Inflammatory macrophage treated with lipopolysaccharide for 4 hours (primary cell): Measurements from ENCODE around the gene DIS3L2.

ENCODE experiments used
- DNase-seq: peaks from one replicate; pipeline ENCODE4 v3.0.0-alpha.2; 2020

The DIS3L2 gene

GRCh38 chr2:231957913-231958763 is 3.4 kb upstream of the DIS3L2 start:
- DNase-seq = no peak

- no peak for DNase-seq
Measured at GRCh38 chr2:231960810-231961348, 634 bp upstream of the DIS3L2 start.

GRCh38 chr2:231965102-231965501 is 3.6 kb downstream of the DIS3L2 start:
- DNase-seq = peak; percentile 44

GRCh38 chr2:231966886-231967285 is 5.4 kb downstream of the DIS3L2 start:
- DNase-seq = peak; percentile 7

GRCh38 chr2:231968820-231969219 is 7.3 kb downstream of the DIS3L2 start:
- no peak for DNase-seq

- no peak for DNase-seq
Measured at GRCh38 chr2:231970461-231970860, 8.9 kb downstream of the DIS3L2 start.

GRCh38 chr2:231975001-231975400 is 13.5 kb downstream of the DIS3L2 start:
- no peak for DNase-seq

- no peak for DNase-seq
Measured at GRCh38 chr2:231977430-231977829, 15.9 kb downstream of the DIS3L2 start.

- no peak for DNase-seq
Measured at GRCh38 chr2:231984992-231985391, 23.5 kb downstream of the DIS3L2 start.

- DNase-seq = no peak
Measured at GRCh38 chr2:231985823-231986261, 24.3 kb downstream of the DIS3L2 start.

- DNase-seq = no peak
Measured at GRCh38 chr2:231987124-231987727, 25.7 kb downstream of the DIS3L2 start.

GRCh38 chr2:231988179-231988866 is 26.8 kb downstream of the DIS3L2 start:
- no peak for DNase-seq

- DNase-seq = no peak
Measured at GRCh38 chr2:231991664-231992063, 30.2 kb downstream of the DIS3L2 start.

GRCh38 chr2:231992888-231993287 is 31.4 kb downstream of the DIS3L2 start:
- DNase-seq = no peak

- peak; percentile 22 for DNase-seq
Measured at GRCh38 chr2:231996797-231997540, 35.5 kb downstream of the DIS3L2 start.

GRCh38 chr2:231998046-231998445 is 36.5 kb downstream of the DIS3L2 start:
- DNase-seq = no peak

GRCh38 chr2:232000439-232000838 is 38.9 kb downstream of the DIS3L2 start:
- DNase-seq = no peak

- DNase-seq = no peak
Measured at GRCh38 chr2:232001073-232001472, 39.6 kb downstream of the DIS3L2 start.

- DNase-seq = no peak
Measured at GRCh38 chr2:232006253-232006652, 44.7 kb downstream of the DIS3L2 start.

- no peak for DNase-seq
Measured at GRCh38 chr2:232008907-232009638, 47.6 kb downstream of the DIS3L2 start.

GRCh38 chr2:232009639-232010274 is 48.2 kb downstream of the DIS3L2 start:
- DNase-seq = no peak
